CD4-positive, alpha-beta T cell (primary cell): ENCODE measurements around the gene PTPN5. TPM values are rescaled to one million over a fixed set of nuclear protein-coding genes. Genes with fewer than 3 reads are reported as not detected.

Source experiments
- ATAC-seq: fragments of 200-7000 bp; cut with Tn5 transposase; one replicate; pipeline ENCODE4 v1.10.0; 2022; ENCODE audit warnings: mild to moderate bottlenecking; ENCODE audit not compliant: poor library complexity
- CTCF ChIA-PET: fragments of 350-600 bp; sonication (Branson Sonifier 250); formaldehyde crosslinking; loops from one replicate; lab custom pipeline; 2021; ENCODE audit warnings: antibody characterized with exemption, inconsistent platforms; lab: Charles Lee
- POLR2A ChIA-PET: fragments of 350-600 bp; sonication (Branson Sonifier 250); formaldehyde crosslinking; loops from one replicate; lab custom pipeline; 2021; ENCODE audit warnings: antibody characterized with exemption, inconsistent platforms; lab: Charles Lee
- DNase-seq, 14 experiments: peaks; one replicate each; pipeline ENCODE4 v3.0.0-alpha.2; 2013 to 2020; ENCODE audit warnings: mixed read lengths in 2 of 14
- H3K27ac ChIP-seq, 2 donors: one replicate each; pipeline versions ENCODE4 v1.5.1 to v1.7.0; 2013; ENCODE audit warnings: low read length in 2 of 2, low read depth in 1 of 2, mild to moderate bottlenecking in 1 of 2
- H3K27me3 ChIP-seq, 2 experiments: 1 replicate in 1 of 2; 2 replicates in 1 of 2; pipeline versions ENCODE4 v1.6.1 to v1.7.0; 2013; ENCODE audit warnings: low read length in 2 of 2, control low read depth in 1 of 2, mild to moderate bottlenecking in 1 of 2, moderate library complexity in 1 of 2; ENCODE audit not compliant: insufficient read depth in 2 of 2, control insufficient read depth in 1 of 2
- H3K36me3 ChIP-seq: one replicate; pipeline ENCODE4 v1.6.1; 2013; ENCODE audit warnings: low read length, control low read depth; ENCODE audit not compliant: insufficient read depth
- H3K4me1 ChIP-seq: one replicate; pipeline ENCODE4 v1.6.1; 2013; ENCODE audit warnings: low read length, control low read depth; ENCODE audit not compliant: insufficient read depth
- H3K4me3 ChIP-seq: one replicate; pipeline ENCODE4 v1.5.1; 2013; ENCODE audit warnings: mild to moderate bottlenecking, low read length, moderate library complexity
- H3K9me3 ChIP-seq, 2 experiments: 1 replicate in 1 of 2; 2 replicates in 1 of 2; pipeline versions ENCODE4 v1.6.1 to v1.7.0; 2013; ENCODE audit warnings: low read length in 2 of 2, mild to moderate bottlenecking in 2 of 2, control low read depth in 1 of 2, moderate library complexity in 1 of 2; ENCODE audit not compliant: control insufficient read depth in 1 of 2, insufficient read depth in 1 of 2
- H3K27ac Mint-ChIP-seq: one replicate; pipeline ENCODE4 v1.8.0; 2020; ENCODE audit warnings: mixed read lengths
- H3K27me3 Mint-ChIP-seq: one replicate; pipeline ENCODE4 v1.8.0; 2021; ENCODE audit warnings: mixed read lengths
- H3K36me3 Mint-ChIP-seq: one replicate; pipeline ENCODE4 v1.8.0; 2021; ENCODE audit warnings: low read depth, mixed read lengths
- H3K4me1 Mint-ChIP-seq: one replicate; pipeline ENCODE4 v1.8.0; 2021; ENCODE audit warnings: low read depth, mixed read lengths
- H3K4me3 Mint-ChIP-seq: one replicate; pipeline ENCODE4 v1.8.0; 2020; ENCODE audit warnings: mild to moderate bottlenecking, mixed read lengths
- H3K9me3 Mint-ChIP-seq: one replicate; pipeline ENCODE4 v1.8.0; 2020; ENCODE audit warnings: mixed read lengths
- CTCF ChIP-seq: fragments of 200-600 bp; IDR thresholded peaks from one replicate; pipeline ENCODE4 v1.8.0; 2022; ENCODE audit warnings: antibody characterized with exemption, mild to moderate bottlenecking
- intact Hi-C, 2 experiments: fragments of 100-400 bp; cut with DNase I in 1 of 2; cut with micrococcal nuclease in 1 of 2; formaldehyde crosslinking; loops; one replicate each; pipeline versions ENCODE4 v1.15.1 to v1.9.0; 2023 to 2025; cut with DNase I, micrococcal nuclease
- total RNA-seq, 174 experiments: library from RNA in 2 of 174; stranded (reverse) in 2 of 174; gene quantifications; one replicate each; pipeline ENCODE4 v1.2.3 and lab custom pipeline; 2021 to 2026

PTPN5 gene
- total RNA-seq, 2 experiments from 2014 or later, result not detected

GRCh38 chr11:18773681-18774080, 17.9 kb downstream of the PTPN5 start:
- CTCF ChIA-PET, result no interaction called here

GRCh38 chr11:18773104-18773503, 18.5 kb downstream of the PTPN5 start:
- POLR2A ChIA-PET, result no interaction called here
- DNase-seq (no peak), ATAC-seq (no peak)
- no peak overlapping the region for H3K27ac ChIP-seq
- Mint-ChIP-seq H3K9me3 (no peaks in the 10 kb centered on the region), H3K27ac (no peak overlapping the region), H3K36me3 (no peaks in the 10 kb centered on the region), H3K27me3 (peaks cover 18% of the 10 kb centered on the region), H3K4me3 (no peak overlapping the region), H3K4me1 (no peaks in the 10 kb centered on the region)
- no peaks in the 10 kb centered on the region for H3K36me3 ChIP-seq
- no peaks in the 10 kb centered on the region for H3K9me3 ChIP-seq
- H3K4me3 ChIP-seq, result no peak overlapping the region
- no peak for TF ChIP-seq CTCF
- peaks cover under 1% of the 10 kb centered on the region for H3K4me1 ChIP-seq
- peaks cover 0 to 3% of the 10 kb centered on the region in 2 experiments for H3K27me3 ChIP-seq
- CTCF ChIA-PET, result no interaction called here
- intact Hi-C loops, result no loop called here

More at GRCh38 chr11:18773681-18774080, 17.9 kb downstream of the PTPN5 start:
- intact Hi-C loops, result no loop called here
- peaks cover 0 to 5% of the 10 kb centered on the region in 2 experiments for H3K9me3 ChIP-seq
- peaks cover 0 to 3% of the 10 kb centered on the region in 2 experiments for H3K27me3 ChIP-seq
- H3K27ac ChIP-seq, result no peak overlapping the region
- ATAC-seq (no peak), DNase-seq (no peak)
- H3K36me3 ChIP-seq, result no peaks in the 10 kb centered on the region
- H3K4me1 Mint-ChIP-seq, result no peaks in the 10 kb centered on the region
- no peak for TF ChIP-seq CTCF
- peaks cover 6% of the 10 kb centered on the region for H3K4me1 ChIP-seq
- POLR2A ChIA-PET, result no interaction called here
- H3K36me3 Mint-ChIP-seq, result no peaks in the 10 kb centered on the region
- peaks cover 18% of the 10 kb centered on the region for H3K27me3 Mint-ChIP-seq
- H3K4me3 ChIP-seq, result no peak overlapping the region
- no peaks in the 10 kb centered on the region for H3K9me3 Mint-ChIP-seq
- no peak overlapping the region for H3K4me3 Mint-ChIP-seq
- no peak overlapping the region for H3K27ac Mint-ChIP-seq

GRCh38 chr11:18772211-18772610, 19.4 kb downstream of the PTPN5 start:
- H3K4me3 ChIP-seq, result no peak overlapping the region
- DNase-seq (no peak), ATAC-seq (no peak)
- H3K27me3 ChIP-seq, result peaks cover 0 to 3% of the 10 kb centered on the region in 2 experiments
- no peaks in the 10 kb centered on the region for H3K9me3 Mint-ChIP-seq
- intact Hi-C loops, result no loop called here
- H3K9me3 ChIP-seq, result no peaks in the 10 kb centered on the region
- no peak overlapping the region for H3K27ac ChIP-seq
- H3K4me3 Mint-ChIP-seq, result no peak overlapping the region
- TF ChIP-seq CTCF, result no peak
- H3K4me1 Mint-ChIP-seq, result no peaks in the 10 kb centered on the region
- no peaks in the 10 kb centered on the region for H3K36me3 ChIP-seq
- no peak overlapping the region for H3K27ac Mint-ChIP-seq
- CTCF ChIA-PET, result no interaction called here
- peaks cover 18% of the 10 kb centered on the region for H3K27me3 Mint-ChIP-seq
- POLR2A ChIA-PET, result no interaction called here
- no peaks in the 10 kb centered on the region for H3K4me1 ChIP-seq
- H3K36me3 Mint-ChIP-seq, result no peaks in the 10 kb centered on the region
